ENCODE measurements around the gene GAS2L2.

DNA sequence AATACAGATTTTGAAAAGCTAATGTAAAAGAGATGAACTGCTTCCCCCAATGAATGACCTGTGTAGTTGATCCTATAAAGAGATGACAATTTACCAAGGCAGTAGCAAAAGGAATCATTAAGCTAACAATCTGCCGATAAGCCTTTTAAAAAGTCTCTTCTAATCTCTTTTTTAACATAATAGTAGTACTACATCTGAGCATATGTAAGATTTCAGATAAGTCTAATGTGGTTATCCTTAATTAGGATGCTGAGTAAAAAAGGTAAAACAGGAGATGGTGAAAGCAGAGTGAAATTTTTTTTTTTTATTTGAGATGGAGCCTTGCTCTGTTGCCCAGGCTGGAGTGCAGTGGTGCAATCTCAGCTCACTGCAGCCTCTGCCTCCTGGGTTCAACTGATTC is 47.8 kb downstream of the GAS2L2 start:
- TF ChIP-seq, protein P1, sequence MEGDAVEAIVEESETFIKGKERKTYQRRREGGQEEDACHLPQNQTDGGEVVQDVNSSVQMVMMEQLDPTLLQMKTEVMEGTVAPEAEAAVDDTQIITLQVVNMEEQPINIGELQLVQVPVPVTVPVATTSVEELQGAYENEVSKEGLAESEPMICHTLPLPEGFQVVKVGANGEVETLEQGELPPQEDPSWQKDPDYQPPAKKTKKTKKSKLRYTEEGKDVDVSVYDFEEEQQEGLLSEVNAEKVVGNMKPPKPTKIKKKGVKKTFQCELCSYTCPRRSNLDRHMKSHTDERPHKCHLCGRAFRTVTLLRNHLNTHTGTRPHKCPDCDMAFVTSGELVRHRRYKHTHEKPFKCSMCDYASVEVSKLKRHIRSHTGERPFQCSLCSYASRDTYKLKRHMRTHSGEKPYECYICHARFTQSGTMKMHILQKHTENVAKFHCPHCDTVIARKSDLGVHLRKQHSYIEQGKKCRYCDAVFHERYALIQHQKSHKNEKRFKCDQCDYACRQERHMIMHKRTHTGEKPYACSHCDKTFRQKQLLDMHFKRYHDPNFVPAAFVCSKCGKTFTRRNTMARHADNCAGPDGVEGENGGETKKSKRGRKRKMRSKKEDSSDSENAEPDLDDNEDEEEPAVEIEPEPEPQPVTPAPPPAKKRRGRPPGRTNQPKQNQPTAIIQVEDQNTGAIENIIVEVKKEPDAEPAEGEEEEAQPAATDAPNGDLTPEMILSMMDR (conservative IDR thresholded peaks at IDR 0.05) = no peak
- no peak for TF ChIP-seq EZH2 (IDR thresholded peaks at IDR 0.05; ENCODE audit: low read depth)

Measured in PC-9 (cell line).